SK-N-SH (cell line): ENCODE results near the gene SEPSECS. TPM values are rescaled to one million over a fixed set of nuclear protein-coding genes. Genes with fewer than 3 reads are reported as not detected.

Experiments used
- CTCF ChIA-PET: fragments of 300-600, 350-600 bp; formaldehyde crosslinking; extraction: SDS; loops from one replicate; lab custom pipeline; 2021; lab: Yijun Ruan, JAX
- POLR2A ChIA-PET: fragments of 350-600 bp; sonication (Branson Sonifier 250); formaldehyde crosslinking; extraction: SDS; loops from one replicate; lab custom pipeline; 2020; ENCODE audit warnings: antibody characterized with exemption, inconsistent platforms; lab: Yijun Ruan, JAX
- DNase-seq: peaks from one replicate; pipeline ENCODE4 v3.0.0; 2012
- H2AFZ ChIP-seq: fragments of 200-600 bp; sonication (generic); 2 replicates; pipeline ENCODE4 v1.8.1; 2016; ENCODE audit warnings: antibody characterized with exemption, mild to moderate bottlenecking, low read depth
- H3F3A ChIP-seq: fragments of 200-600 bp; sonication (generic); replicated peaks from 2 replicates; pipeline ENCODE3; 2016; ENCODE audit warnings: antibody characterized with exemption, mild to moderate bottlenecking; ENCODE audit not compliant: insufficient read depth
- H3K27ac ChIP-seq, 2 experiments: fragments of 200-500 bp in 1 of 2; fragments of 200-600 bp in 1 of 2; sonication (Bioruptor generic) in 1 of 2; sonication (generic), shearing (Covaris generic) in 1 of 2; 2 replicates each; pipeline versions ENCODE4 v1.5.1 to v1.6.1; 2014 to 2016; ENCODE audit warnings: low read depth in 2 of 2, inconsistent platforms in 1 of 2, low read length in 1 of 2, mild to moderate bottlenecking in 1 of 2, mixed read lengths in 1 of 2
- H3K27me3 ChIP-seq: fragments of 200-600 bp; sonication (generic), shearing (Covaris generic); 2 replicates; pipeline ENCODE4 v1.6.1; 2016; ENCODE audit warnings: mixed run types; ENCODE audit not compliant: insufficient read depth
- H3K36me3 ChIP-seq, 2 experiments: fragments of 200-500 bp in 1 of 2; fragments of 200-600 bp in 1 of 2; sonication (Bioruptor generic) in 1 of 2; sonication (generic) in 1 of 2; replicated peaks in 1 of 2; 2 replicates each; pipeline versions ENCODE3 to v1.5.1; 2014 to 2016; ENCODE audit warnings: low read length in 1 of 2, mild to moderate bottlenecking in 1 of 2; ENCODE audit not compliant: insufficient read depth in 2 of 2, control insufficient read depth in 1 of 2
- H3K4me1 ChIP-seq, 2 experiments: fragments of 200-500 bp in 1 of 2; fragments of 200-600 bp in 1 of 2; sonication (Bioruptor generic) in 1 of 2; sonication (generic), shearing (Covaris generic) in 1 of 2; 2 replicates each; pipeline versions ENCODE4 v1.5.1 to v1.6.1; 2014 to 2016; ENCODE audit warnings: low read depth in 1 of 2, low read length in 1 of 2, mixed run types in 1 of 2; ENCODE audit not compliant: insufficient read depth in 2 of 2, control insufficient read depth in 1 of 2
- H3K4me2 ChIP-seq: fragments of 200-600 bp; sonication (generic), shearing (Covaris generic); 2 replicates; pipeline ENCODE4 v1.6.1; 2017; ENCODE audit warnings: mixed run types
- H3K4me3 ChIP-seq, 2 experiments: fragments of 200-500 bp in 1 of 2; fragments of 200-600 bp in 1 of 2; sonication (Bioruptor generic) in 1 of 2; sonication (generic), shearing (Covaris generic) in 1 of 2; 2 replicates each; pipeline versions ENCODE4 v1.5.1 to v1.8.1; 2014 to 2016; ENCODE audit warnings: low read depth in 2 of 2, inconsistent platforms in 1 of 2, low read length in 1 of 2, mild to moderate bottlenecking in 1 of 2, mixed read lengths in 1 of 2, moderate library complexity in 1 of 2
- H3K79me2 ChIP-seq: fragments of 200-600 bp; sonication (generic); 2 replicates; pipeline ENCODE4 v1.8.1; 2017; ENCODE audit warnings: mild to moderate bottlenecking; ENCODE audit not compliant: insufficient read depth
- H3K9ac ChIP-seq: fragments of 200-600 bp; sonication (generic); 2 replicates; pipeline ENCODE4 v1.6.1; 2017; ENCODE audit warnings: mixed run types
- H3K9me2 ChIP-seq: fragments of 200-600 bp; sonication (generic); 2 replicates; pipeline ENCODE4 v1.6.1; 2017; ENCODE audit warnings: mixed run types
- H3K9me3 ChIP-seq: fragments of 200-600 bp; sonication (generic); 2 replicates; pipeline ENCODE4 v1.6.1; 2017; ENCODE audit warnings: mixed run types, mild to moderate bottlenecking, moderate library complexity
- H4K20me1 ChIP-seq: fragments of 200-600 bp; sonication (generic); 2 replicates; pipeline ENCODE4 v1.6.1; 2017; ENCODE audit warnings: mild to moderate bottlenecking, mixed run types; ENCODE audit not compliant: insufficient read depth
- CTCF ChIP-seq: fragments of 200-600 bp; sonication (generic); IDR thresholded peaks from 2 replicates; pipeline ENCODE4 v1.6.1; 2017; ENCODE audit warnings: antibody characterized with exemption, mild to moderate bottlenecking, moderate library complexity
- ELF1 ChIP-seq: IDR thresholded peaks from 2 replicates; pipeline ENCODE4 v1.4.0; 2012
- EZH2phosphoT487 ChIP-seq: fragments of 200-600 bp; sonication (generic); IDR thresholded peaks from 2 replicates; pipeline ENCODE4 v1.6.1; 2017; ENCODE audit warnings: low read depth, mixed run types, mild to moderate bottlenecking, antibody characterized with exemption, moderate library complexity, borderline replicate concordance
- FOXJ3 ChIP-seq: sonication (generic); formaldehyde crosslinking; IDR thresholded peaks from 2 replicates; pipeline ENCODE4 v1.5.1; 2020; ENCODE audit warnings: mild to moderate bottlenecking, missing genetic modification reagents
- FOXM1 ChIP-seq: IDR thresholded peaks from 2 replicates; pipeline ENCODE4 v1.4.0; 2012; ENCODE audit warnings: low read depth, mild to moderate bottlenecking
- IRF3 ChIP-seq: fragments of 150-350 bp; IDR thresholded peaks from 2 replicates; pipeline ENCODE4 v1.6.1; 2016; ENCODE audit warnings: mild to moderate bottlenecking, low read depth, low read length
- JUND ChIP-seq: IDR thresholded peaks from 2 replicates; pipeline ENCODE4 v1.4.0; 2012
- MEF2A ChIP-seq: IDR thresholded peaks from 2 replicates; pipeline ENCODE4 v1.4.0; 2012; ENCODE audit warnings: low read depth, borderline replicate concordance
- MXI1 ChIP-seq: IDR thresholded peaks from 2 replicates; pipeline ENCODE4 v1.6.1; 2012; ENCODE audit warnings: mild to moderate bottlenecking, low read depth, low read length, improper control_type of control experiment
- NFIC ChIP-seq: IDR thresholded peaks from 2 replicates; pipeline ENCODE4 v1.4.0; 2012; ENCODE audit warnings: borderline replicate concordance
- RAD21 ChIP-seq: IDR thresholded peaks from 2 replicates; pipeline ENCODE4 v1.6.1; 2012; ENCODE audit warnings: mild to moderate bottlenecking, low read length
- REST ChIP-seq: IDR thresholded peaks from 2 replicates; pipeline ENCODE4 v1.6.1; 2012; ENCODE audit warnings: mild to moderate bottlenecking, low read depth, low read length, moderate library complexity
- RXRA ChIP-seq: IDR thresholded peaks from 2 replicates; pipeline ENCODE4 v1.4.0; 2012; ENCODE audit warnings: low read depth, mild to moderate bottlenecking, borderline replicate concordance
- SIN3A ChIP-seq: IDR thresholded peaks from 2 replicates; pipeline ENCODE4 v1.6.1; 2012; ENCODE audit warnings: low read depth, mild to moderate bottlenecking, low read length, moderate library complexity, borderline replicate concordance
- TAF1 ChIP-seq: IDR thresholded peaks from 2 replicates; pipeline ENCODE4 v1.6.1; 2012; ENCODE audit warnings: low read depth, mild to moderate bottlenecking, low read length, moderate library complexity, borderline replicate concordance
- TCF12 ChIP-seq: IDR thresholded peaks from 2 replicates; pipeline ENCODE4 v1.4.0; 2012
- USF1 ChIP-seq: IDR thresholded peaks from 2 replicates; pipeline ENCODE4 v1.4.0; 2012; ENCODE audit warnings: low read depth, borderline replicate concordance
- WGBS: methylation state at CpG from one replicate; pipeline ENCODE4 v1.1.6; 2017; ENCODE audit warnings: low lambda C conversion rate; 5-methylcytosine and 5-hydroxymethylcytosine counted together
- polyA plus RNA-seq, 3 experiments: library from polyadenylated mRNA; depleted of rRNA; stranded (reverse); fragments of >200 nt; gene quantifications; 2 replicates each; pipeline ENCODE4 v1.2.3, GENCODE V29; 2012

The SEPSECS gene
- polyA plus RNA-seq, 1 of the 3 experiments (the other 2 are of a cell fraction): 2.0 TPM

- TF ChIP-seq USF1: no peak
- no peak for TF ChIP-seq MEF2A
- TF ChIP-seq IRF3: no peak
- no peak for TF ChIP-seq FOXJ3
- TF ChIP-seq TCF12: no peak
- TF ChIP-seq SIN3A: no peak
- TF ChIP-seq RXRA: no peak
- no peak for TF ChIP-seq RAD21
- no peak for TF ChIP-seq ELF1
- no peak for TF ChIP-seq REST
- no peak for TF ChIP-seq NFIC
- no peak for TF ChIP-seq JUND
- TF ChIP-seq FOXM1: no peak
- POLR2A ChIA-PET: interaction anchor here (1.4 kb wide), 1 partner anchor 11 kb away, joined by 3 read pairs; no protein-coding TSS in a partner anchor
- peaks cover 0 to 14% of the 10 kb centered on the region in 2 experiments; a peak in 2 of 4 replicates for H3K4me1 ChIP-seq
- peak overlapping the region; percentile 89; the same call in 1 of the 2 replicates for H2AFZ ChIP-seq
- no peaks in the 10 kb centered on the region for H4K20me1 ChIP-seq
- H3K27me3 ChIP-seq: no peaks in the 10 kb centered on the region
- H3K9me2 ChIP-seq: no peaks in the 10 kb centered on the region
- no peak overlapping the region; a peak in 1 of 4 replicates for H3K4me3 ChIP-seq
- H3K9ac ChIP-seq: no peak overlapping the region
- H3K4me2 ChIP-seq: no peak overlapping the region
- no peaks in the 10 kb centered on the region; the same call in 1 of the 2 replicates for H3K79me2 ChIP-seq
- DNase-seq: no peak
- H3F3A ChIP-seq: peaks cover 25% of the 10 kb centered on the region
- no peaks in the 10 kb centered on the region for H3K9me3 ChIP-seq
- no peak overlapping the region for H3K27ac ChIP-seq
- CTCF ChIA-PET: interaction anchor here (1.9 kb wide), 1 partner anchor 14 kb away, joined by 13 read pairs; no protein-coding TSS in a partner anchor
- 85% methylated on average over 7 of the region's 7 CpGs for WGBS
- peaks cover 13 to 21% of the 10 kb centered on the region in 2 experiments for H3K36me3 ChIP-seq
These were observed 1.4 kb downstream of the SEPSECS start for GRCh38 chr4:25158817-25159216.

- 100% methylated on average over 1 of the region's 1 CpG for WGBS
- H3K27me3 ChIP-seq: no peaks in the 10 kb centered on the region
- no peaks in the 10 kb centered on the region; the same call in 1 of the 2 replicates for H3K79me2 ChIP-seq
- no peak for DNase-seq
- H3K9ac ChIP-seq: no peak overlapping the region
- H3K9me3 ChIP-seq: no peaks in the 10 kb centered on the region
- no peaks in the 10 kb centered on the region for H3K9me2 ChIP-seq
- peaks cover 0 to 13% of the 10 kb centered on the region in 2 experiments; a peak in 2 of 4 replicates for H3K4me1 ChIP-seq
- H3F3A ChIP-seq: peaks cover 25% of the 10 kb centered on the region
- CTCF ChIA-PET: interaction anchor here (2.6 kb wide), 1 partner anchor 12 kb away, joined by 11 read pairs; no protein-coding TSS in a partner anchor
- H3K4me2 ChIP-seq: no peak overlapping the region
- H2AFZ ChIP-seq: no peak overlapping the region
- H3K36me3 ChIP-seq: peaks cover 13 to 21% of the 10 kb centered on the region in 2 experiments
- no peaks in the 10 kb centered on the region for H4K20me1 ChIP-seq
- H3K4me3 ChIP-seq: no peak overlapping the region
- POLR2A ChIA-PET: no interaction called here
- no peak overlapping the region for H3K27ac ChIP-seq
- TF ChIP-seq MXI1 (no peak), EZH2phosphoT487 (no peak), TAF1 (no peak), REST (no peak), TCF12 (no peak), CTCF (no peak)
These were observed 3.2 kb downstream of the SEPSECS start for GRCh38 chr4:25157081-25157480.
